K562 (cell line): Measurements from ENCODE around the gene WAS. TPM values are rescaled to one million over a fixed set of nuclear protein-coding genes. Genes with fewer than 3 reads are reported as not detected.

ENCODE experiments used
- CUX1 ChIP-seq: fragments of 200-800 bp; sonication (Bioruptor generic); IDR thresholded peaks from 2 replicates; pipeline ENCODE4 v1.6.1; 2016; ENCODE audit warnings: missing genetic modification characterization, missing compliant biosample characterization
- IRF2 ChIP-seq: sonication (generic); formaldehyde crosslinking; IDR thresholded peaks from 2 replicates; pipeline ENCODE4 v1.8.1; 2022; ENCODE audit warnings: mild to moderate bottlenecking, missing genetic modification reagents
- JUNB ChIP-seq: fragments of 450-650 bp; formaldehyde crosslinking; conservative IDR thresholded peaks from 2 replicates; pipeline ENCODE4 v1.4.0; 2020; ENCODE audit warnings: mild to moderate bottlenecking
- NBN ChIP-seq: fragments of 450-650 bp; IDR thresholded peaks from 2 replicates; pipeline ENCODE4 v1.6.1; 2016; ENCODE audit warnings: low read depth, mild to moderate bottlenecking
- NEUROD1 ChIP-seq: fragments of 150-350 bp; IDR thresholded peaks from 2 replicates; pipeline ENCODE4 v1.6.1; 2014; ENCODE audit warnings: borderline replicate concordance, low read length, low read depth; ENCODE audit not compliant: partially characterized antibody
- NFRKB ChIP-seq: fragments of 450-650 bp; IDR thresholded peaks from 2 replicates; pipeline ENCODE4 v1.6.1; 2016; ENCODE audit warnings: low read depth
- NR2C1 ChIP-seq, 2 experiments: fragments of 450-650 bp; IDR thresholded peaks; 2 replicates each; pipeline ENCODE4 v1.6.1; 2017; ENCODE audit warnings: mild to moderate bottlenecking in 2 of 2, antibody characterized with exemption in 1 of 2, inconsistent platforms in 1 of 2, missing compliant biosample characterization in 1 of 2, missing genetic modification characterization in 1 of 2
- NR2C2 ChIP-seq, 2 experiments: fragments of 200-800 bp in 1 of 2; sonication (Bioruptor generic) in 1 of 2; sonication (generic) in 1 of 2; formaldehyde crosslinking in 1 of 2; IDR thresholded peaks; 2 replicates each; pipeline versions ENCODE4 v1.6.1 to v1.8.0; 2016 to 2022; ENCODE audit warnings: mild to moderate bottlenecking in 1 of 2, missing compliant biosample characterization in 1 of 2, missing genetic modification characterization in 1 of 2, missing genetic modification reagents in 1 of 2
- PURB ChIP-seq: sonication (generic); formaldehyde crosslinking; IDR thresholded peaks from 2 replicates; pipeline ENCODE4 v1.9.0; 2021; ENCODE audit warnings: low read depth, mild to moderate bottlenecking, missing genetic modification reagents
- RUNX1 ChIP-seq: sonication (generic); IDR thresholded peaks from 2 replicates; pipeline ENCODE4 v1.6.1; 2016; ENCODE audit warnings: antibody characterized with exemption, low read depth
- SMARCC2 ChIP-seq: fragments of 450-650 bp; IDR thresholded peaks from 2 replicates; pipeline ENCODE4 v1.6.1; 2017; ENCODE audit warnings: antibody characterized with exemption, moderate library complexity, mild to moderate bottlenecking, low read depth
- U2AF1 ChIP-seq: fragments of 200-400 bp; formaldehyde crosslinking; optimal IDR thresholded peaks from 2 replicates; pipeline ENCODE3; 2017; ENCODE audit warnings: mild to moderate bottlenecking, low read depth, low read length, moderate library complexity
- ZNF592 ChIP-seq: fragments of 450-650 bp; IDR thresholded peaks from 2 replicates; pipeline ENCODE4 v1.6.1; 2017; ENCODE audit warnings: antibody characterized with exemption, mild to moderate bottlenecking
- ZSCAN29 ChIP-seq: fragments of 450-650 bp; IDR thresholded peaks from 2 replicates; pipeline ENCODE4 v1.6.1; 2017
- polyA plus RNA-seq, 8 experiments: library from polyadenylated mRNA; depleted of rRNA in 4 of 8; stranded (reverse) in 5 of 8; unstranded in 3 of 8; fragments of >200 nt; fragmentation: Nextera tagmentation in 2 of 8; fragmentation: Illumina TruSeq in 1 of 8; extraction: Ambion mirVana in 2 of 8; extraction: Trizol in 1 of 8; gene quantifications; 2 replicates each; pipeline versions ENCODE4 v1.2.1 to v1.2.3, GENCODE V29; 2011 to 2014; ENCODE audit warnings: inconsistent platforms in 1 of 8, missing spikeins in 1 of 8
- total RNA-seq, 7 experiments: library from RNA; depleted of rRNA in 6 of 7; stranded (reverse); fragments of >200 nt in 6 of 7; fragmentation: Illumina TruSeq in 2 of 7; extraction: Trizol in 2 of 7; gene quantifications; 2 replicates each; pipeline versions ENCODE4 v1.2.1 to v1.2.3, GENCODE V29; 2011 to 2021; ENCODE audit warnings: low replicate concordance in 1 of 7

Gene WAS
- total and polyA plus RNA-seq, 9 of the 15 experiments (the other 6 are each of a cell fraction or from before 2014, with no cell fraction given): 0.11 to 16.1 (median 3.8) TPM

GRCh38 chrX:48636776-48637175 lies 46.8 kb upstream of the WAS start (continued):
- TF ChIP-seq CUX1 (no peak), NR2C1 (IDR thresholded peaks at IDR 0.05) (no peak), NR2C1 (tag; IDR thresholded peaks at IDR 0.05) (peak; percentile 41; the same call in 1 of the 2 replicates), NR2C2 (CRISPR knock-in tag; IDR thresholded peaks at IDR 0.05) (no peak), NR2C2 (tag; IDR thresholded peaks at IDR 0.05) (peak; percentile 23; the same call in 1 of the 2 replicates), SMARCC2 (no peak), JUNB (CRISPR knock-in tag) (no peak), NBN (no peak), ZNF592 (0 out of 2 replicates have a peak, but pooled peaks have one; percentile 18), U2AF1 (no peak), NFRKB (no peak), ZSCAN29 (no peak), RUNX1 (no peak), PURB (CRISPR knock-in tag) (no peak), IRF2 (CRISPR knock-in tag) (no peak), NEUROD1 (no peak)
